HG03060 (cell line): ENCODE measurements around the gene OSBPL6.
"Not testable (repeated sequence)": the region's sequence is repeated elsewhere in the genome, so short reads cannot be mapped to it uniquely, and the experiment has no call there.

Experiments used
- ATAC-seq: cut with Tn5 transposase; IDR thresholded peaks from one replicate; pipeline ENCODE4 v1.9.1; 2021; ENCODE audit warnings: low read depth, moderate number of reproducible peaks; ENCODE audit not compliant: unreplicated experiment

The OSBPL6 gene

DNA sequence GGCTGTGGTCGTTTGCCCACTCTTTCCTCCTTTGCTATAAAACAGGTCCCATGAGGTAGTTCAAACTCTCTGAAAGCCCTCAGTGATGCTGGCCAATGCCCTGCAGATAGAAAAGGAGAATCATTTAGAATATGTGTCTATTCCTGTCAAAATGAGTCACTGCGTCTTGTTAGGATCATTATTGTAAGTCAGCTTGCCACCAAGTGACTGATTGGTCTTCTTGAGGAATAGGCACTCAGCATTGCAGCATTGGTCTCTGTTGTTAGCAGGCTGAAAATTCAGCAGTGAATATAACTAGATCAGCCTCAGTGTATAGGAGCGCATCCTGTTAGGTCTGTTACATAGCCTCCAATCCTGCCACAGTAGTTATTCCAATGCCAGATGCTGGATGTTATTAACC lies 227.8 kb downstream of the OSBPL6 start:
- no peak for ATAC-seq

DNA sequence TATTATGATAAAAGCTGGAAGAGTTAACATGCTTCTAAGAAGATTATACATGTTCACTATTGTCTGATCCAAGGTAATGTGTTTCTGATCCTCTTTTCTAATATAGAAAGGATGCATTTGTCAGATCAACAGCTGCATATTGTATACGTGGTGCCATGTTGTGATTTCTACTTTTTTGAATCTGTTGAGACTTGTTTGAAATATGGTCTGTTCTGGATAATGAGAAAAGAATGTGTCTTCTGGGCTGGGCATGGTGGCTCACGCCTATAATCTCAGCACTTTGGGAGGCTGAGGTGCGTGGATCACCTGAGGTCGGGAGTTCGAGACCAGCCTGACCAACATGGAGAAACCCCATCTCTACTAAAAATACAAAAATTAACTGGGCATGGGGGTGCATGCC lies 229.4 kb downstream of the OSBPL6 start:
- not testable (repeated sequence) for ATAC-seq

DNA sequence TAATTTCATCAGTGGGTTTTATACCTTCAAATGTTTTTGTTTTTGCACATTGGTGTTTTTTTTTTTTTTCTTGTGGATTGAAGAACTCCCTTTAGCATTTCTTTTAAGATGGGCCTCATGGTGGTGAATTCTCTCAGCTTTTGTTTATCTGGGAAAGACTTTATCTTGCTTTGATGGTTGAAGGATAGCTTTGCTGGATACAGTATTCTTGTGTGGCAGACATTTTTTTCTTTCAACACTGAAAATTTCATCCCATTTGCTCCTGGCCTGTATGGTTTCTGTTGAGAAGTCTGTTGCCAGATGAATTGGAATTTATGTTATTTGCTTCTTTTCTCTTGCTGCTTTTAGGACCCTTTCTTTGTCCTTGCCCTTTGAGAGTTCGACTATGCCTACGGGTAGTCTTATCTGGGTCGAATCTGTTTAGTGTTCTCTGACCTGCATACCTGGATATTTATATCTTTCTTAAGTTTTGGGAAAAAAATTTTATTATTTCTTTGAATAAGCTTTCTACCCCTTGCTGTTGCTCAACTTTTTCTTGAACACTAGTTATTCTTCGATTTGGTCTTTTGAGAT lies 231.0 kb downstream of the OSBPL6 start:
- ATAC-seq, result no peak

DNA sequence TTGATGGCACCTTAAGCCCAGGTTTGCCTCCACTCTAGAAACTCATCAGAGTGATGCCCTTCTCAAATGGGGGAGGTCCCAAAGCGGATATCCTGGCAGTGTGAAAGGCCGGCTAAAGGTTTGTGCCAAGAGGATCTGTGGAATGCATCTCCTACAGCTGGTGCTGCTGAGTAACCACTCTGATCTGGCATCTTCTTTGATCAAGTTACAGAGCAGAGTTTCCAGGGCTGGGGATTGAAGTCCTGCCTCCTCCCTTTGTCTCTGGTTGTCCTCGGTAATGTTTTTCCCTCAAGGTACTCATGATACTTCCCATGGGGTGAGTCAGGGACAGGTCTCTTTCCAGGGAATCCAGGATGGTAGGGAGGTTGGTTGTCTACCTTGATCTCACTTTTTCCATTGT lies 232.1 kb downstream of the OSBPL6 start:
- no peak for ATAC-seq

DNA sequence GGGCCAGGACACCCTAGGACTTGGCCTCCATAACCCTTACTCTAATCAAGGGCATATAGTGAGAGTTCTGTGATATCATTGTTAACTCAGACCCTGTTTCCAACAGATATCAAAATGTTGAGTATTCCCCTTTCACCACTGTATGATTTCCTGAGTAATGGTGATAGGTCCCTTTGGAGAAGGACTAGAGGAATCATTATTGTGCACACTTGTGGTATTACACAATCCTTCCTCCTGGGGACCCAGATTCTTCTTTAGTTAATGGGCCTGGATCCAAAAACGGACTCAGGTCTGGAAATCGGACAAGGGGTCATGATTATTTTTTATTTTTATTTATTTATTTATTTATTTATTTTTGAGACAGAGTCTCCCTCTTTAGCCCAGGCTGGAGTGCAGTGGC lies 233.1 kb downstream of the OSBPL6 start:
- ATAC-seq, result no peak

DNA sequence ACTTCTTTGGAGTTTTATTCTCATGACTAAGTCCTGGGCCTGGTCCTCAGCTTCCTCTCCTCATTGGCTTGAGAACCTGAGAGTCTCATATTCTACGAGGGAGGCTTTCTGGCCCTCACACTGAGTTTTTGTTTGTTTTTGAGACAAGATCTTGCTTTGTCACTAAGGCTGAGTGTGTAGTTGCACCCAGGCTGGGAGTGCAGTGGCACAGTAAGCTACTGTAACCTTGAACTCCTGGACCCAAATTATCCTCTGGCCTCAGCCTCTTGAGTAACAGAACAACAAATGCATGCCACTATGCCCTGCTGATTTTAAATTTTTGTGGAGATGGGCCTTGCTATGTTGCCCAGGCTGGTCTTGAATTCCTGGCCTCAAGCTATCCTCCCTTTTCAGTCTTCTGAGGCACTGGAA lies 234.1 kb downstream of the OSBPL6 start:
- no peak for ATAC-seq

DNA sequence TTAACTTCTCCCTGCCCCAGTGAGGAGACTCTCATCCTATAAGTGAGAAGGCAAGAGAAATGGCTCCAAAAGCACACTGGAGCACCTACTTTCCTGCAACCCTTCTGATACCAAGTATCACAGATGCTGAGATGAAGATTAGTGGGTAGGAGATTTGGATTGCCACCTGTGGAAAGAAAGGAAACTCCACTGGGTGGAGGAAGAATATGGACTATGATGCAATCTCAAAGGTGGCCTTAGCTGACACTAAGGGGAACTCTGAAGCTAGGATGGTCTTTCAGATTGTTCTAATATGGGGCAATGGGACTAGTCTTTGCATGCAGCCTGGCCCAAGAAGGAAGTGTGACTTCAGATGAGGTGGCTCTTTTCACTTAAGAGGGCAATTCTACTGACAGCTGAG lies 235.0 kb downstream of the OSBPL6 start:
- no peak for ATAC-seq

DNA sequence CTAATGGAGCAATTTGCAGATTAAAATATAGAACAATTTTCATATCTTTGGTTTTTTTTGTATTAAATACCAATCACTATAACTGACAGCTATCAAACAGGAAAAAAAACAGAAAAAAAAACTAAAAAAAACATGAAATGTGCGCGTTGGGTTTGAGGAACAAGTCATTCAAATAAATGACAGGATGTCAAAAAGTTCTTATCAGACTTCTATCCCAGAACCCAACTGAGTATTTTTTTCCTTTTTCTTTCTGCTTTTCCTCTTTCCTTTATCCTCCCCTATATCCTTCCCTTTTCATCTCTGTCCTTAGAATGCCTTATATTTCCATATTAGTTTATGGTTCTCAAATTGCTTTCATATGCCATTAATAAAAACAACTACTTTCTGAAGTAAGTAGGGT lies 242.3 kb downstream of the OSBPL6 start:
- ATAC-seq, result no peak

DNA sequence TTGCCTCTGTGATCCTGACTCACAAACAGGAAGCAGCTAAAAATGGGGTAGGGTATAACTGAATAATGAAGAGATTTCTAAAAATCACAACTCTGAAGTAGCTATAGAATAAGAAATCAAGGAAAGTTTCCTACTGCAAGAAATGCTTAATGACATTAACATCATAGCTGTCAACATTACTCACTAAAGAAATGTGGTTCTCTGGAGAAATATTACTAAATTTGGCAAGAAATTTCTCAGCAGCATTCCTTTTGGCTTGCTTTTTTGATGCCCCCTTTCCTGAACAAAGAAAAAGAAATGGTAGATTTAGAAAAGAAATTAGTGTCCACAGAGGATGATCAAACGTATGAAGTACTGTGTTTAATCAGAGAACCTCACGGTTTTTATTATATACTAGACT lies 247.1 kb downstream of the OSBPL6 start:
- ATAC-seq, result no peak

DNA sequence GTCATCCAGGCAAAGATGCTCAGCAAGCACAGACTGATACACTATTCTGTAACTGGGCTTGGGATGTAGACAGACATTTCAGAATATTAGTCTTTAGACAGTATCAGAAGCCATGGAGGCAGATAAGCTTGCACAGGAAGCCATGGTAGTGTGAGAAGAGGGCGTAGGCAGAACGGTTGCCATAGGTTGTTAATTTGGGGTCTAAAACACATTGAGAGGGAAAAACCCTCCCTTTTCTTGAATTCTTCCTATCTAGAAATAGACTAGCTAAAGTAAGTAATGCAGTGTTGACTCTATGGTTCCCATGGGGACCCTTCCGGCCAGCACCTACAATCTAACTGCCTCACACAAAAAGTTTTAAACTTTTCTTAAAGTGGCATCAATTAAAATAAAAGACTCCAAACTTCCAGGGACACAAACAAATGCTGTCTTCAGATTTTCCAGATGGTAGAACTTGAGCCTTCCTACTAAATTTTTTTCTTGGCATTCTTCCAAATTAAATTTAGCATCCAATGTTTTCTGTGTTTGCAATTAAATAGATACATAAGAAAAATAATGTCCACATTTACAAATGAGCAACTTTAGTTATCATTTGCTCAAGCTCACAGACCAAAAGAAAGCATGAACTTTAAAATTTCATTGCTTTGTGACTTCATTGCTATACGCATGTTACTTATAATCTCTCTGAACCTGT lies 254.8 kb downstream of the OSBPL6 start:
- no peak for ATAC-seq

DNA sequence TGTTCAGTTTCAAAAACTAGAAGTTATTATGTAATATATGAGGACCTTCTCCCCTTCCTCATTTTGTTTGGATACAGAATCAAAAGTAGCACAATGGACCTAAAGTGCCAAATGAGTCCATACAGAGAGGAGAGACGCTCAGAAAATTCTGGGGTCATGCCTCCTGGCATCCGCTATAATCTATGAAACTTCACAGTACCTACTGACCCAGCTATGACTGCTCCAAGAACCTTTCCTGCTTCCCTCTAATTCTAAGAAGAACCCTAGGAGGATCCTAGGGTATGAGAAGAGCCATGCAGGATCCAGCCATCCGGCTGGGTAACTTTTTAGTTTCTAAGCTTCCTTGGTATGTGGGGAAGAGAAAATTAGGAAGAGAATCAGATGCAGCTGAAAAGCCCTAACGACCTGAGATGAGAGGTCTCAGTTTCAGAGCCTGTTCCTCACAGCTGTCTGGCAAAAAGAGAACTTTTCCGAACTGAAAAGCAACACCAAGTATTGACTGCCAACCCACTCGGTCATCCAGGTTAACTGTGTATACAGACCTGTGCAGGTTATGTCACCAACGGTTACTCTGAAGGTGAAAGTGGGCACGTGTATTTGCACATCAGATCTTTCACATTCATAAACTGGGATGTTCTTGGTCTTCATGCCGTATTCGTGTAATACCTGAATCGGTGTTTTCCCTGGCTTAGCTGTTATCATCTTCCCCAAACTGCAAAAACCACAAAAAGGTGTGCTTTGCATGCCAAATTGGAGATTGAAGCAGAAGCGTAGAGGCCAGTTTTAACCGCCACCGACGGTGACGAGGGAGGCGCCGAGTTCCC lies 255.6 kb downstream of the OSBPL6 start:
- peak; percentile 0 for ATAC-seq

DNA sequence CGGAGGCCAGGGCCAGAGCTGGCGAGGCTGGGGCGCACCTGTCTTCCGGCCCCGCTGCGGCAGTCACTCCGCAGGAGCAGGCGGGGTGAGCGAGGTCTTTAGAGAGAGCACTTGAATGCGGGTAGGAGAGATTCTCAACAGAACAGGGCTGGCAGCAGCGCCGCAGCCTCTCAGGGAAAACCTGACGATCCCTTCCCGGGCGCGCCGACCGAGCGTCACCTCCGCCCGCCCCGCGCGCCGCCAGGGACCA lies 256.1 kb downstream of the OSBPL6 start:
- peak; percentile 31 for ATAC-seq

DNA sequence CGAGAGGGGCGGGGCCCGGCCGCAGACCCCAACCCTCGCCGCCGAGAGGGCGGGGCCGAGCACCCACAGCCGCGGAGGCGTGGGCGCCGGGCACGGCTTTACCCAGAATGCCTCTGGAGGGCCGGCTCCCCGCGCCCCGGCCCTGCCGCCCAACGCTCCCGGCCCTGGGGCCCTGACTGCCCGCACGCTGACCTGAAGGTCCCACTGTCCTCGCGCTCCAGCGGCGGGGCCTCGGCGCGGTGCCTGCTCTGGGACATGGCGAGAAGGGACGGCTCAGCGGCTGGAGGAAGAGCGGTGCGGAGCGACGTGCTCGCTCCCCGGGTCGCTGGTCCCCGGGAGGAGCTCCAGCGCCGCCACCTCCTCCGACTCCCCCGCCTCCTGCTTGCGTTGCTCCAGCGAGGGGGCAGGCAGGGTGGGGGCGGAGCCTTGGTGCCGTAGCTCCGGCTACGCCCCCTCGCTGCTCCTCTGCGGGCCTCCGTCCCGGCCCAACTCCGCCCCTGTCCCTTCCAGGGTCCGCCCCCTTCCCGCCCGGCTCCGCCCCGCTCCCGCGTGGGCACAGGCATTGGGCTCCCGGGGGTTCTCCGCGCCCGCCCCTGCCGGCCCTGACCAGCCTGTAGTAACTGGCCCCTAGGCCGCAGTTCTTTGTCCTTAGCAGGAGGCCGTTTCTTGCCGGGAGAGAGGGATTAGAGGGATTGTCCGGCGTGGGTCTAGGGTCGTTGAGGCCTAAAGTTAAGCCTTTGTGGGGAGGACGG lies 256.6 kb downstream of the OSBPL6 start, which contains the start of the genes PJVK and PRKRA:
Gene PJVK (plus strand): TSS at position 605 of the 752 bp plus-strand sequence. CDS start 2,032 bp downstream, outside the sequence.
Gene PRKRA (minus strand): TSS at position 402 of the 752 bp plus-strand sequence. CDS start 145 bp downstream, at position 257.
- ATAC-seq, result peak; percentile 76

DNA sequence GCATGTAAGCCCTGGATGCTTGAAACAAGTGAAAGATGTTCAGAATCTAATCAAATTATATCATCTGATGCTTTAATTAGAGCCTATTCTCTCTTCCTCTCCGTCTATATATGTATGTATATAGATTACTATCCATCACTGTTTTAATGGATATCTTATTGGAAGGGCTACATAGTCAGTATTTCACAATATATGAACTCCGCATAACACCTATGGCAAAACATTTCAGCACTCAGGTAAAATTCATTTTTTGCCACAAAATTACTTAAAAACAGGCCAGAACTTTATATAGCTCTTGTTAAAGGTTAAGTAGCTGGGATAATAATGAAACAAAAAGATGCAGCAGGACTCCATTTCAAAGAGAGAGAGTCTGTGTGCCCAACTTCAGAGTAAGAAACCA lies 258.0 kb downstream of the OSBPL6 start:
- no peak for ATAC-seq
